ENCODE data around the gene KCNK5. TPM values are rescaled to one million over a fixed set of nuclear protein-coding genes. Genes with fewer than 3 reads are reported as not detected.

The KCNK5 gene
- total and polyA plus RNA-seq, 9 of the 15 experiments (the other 6 are each of a cell fraction or from before 2014, with no cell fraction given), result 1.5 to 45.8 (median 25.8) TPM

DNA sequence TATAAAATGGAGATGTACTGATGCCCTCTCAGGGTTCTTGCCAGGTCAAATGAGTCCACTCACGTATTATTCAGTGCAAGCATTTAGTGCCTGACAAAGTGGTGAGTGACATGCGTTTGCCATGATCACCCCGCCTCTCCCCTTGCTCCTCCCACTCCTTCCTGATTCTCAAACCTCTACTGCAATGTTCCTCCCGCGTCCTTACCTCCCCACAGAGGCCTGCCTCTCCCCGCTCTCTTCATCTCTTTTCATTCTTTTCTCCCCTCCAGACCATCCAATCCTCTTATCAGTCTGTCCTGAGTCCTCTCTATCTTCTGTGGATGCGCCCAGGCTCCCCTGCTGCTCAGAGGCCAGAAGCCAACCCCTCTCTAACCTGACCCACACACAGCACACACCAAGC lies 40.7 kb downstream of the KCNK5 start (continued):
- TF ChIP-seq ZNF79 (CRISPR knock-in tag; IDR thresholded peaks at IDR 0.05; ENCODE audit: low read depth), result no peak
- TF ChIP-seq, protein P1, sequence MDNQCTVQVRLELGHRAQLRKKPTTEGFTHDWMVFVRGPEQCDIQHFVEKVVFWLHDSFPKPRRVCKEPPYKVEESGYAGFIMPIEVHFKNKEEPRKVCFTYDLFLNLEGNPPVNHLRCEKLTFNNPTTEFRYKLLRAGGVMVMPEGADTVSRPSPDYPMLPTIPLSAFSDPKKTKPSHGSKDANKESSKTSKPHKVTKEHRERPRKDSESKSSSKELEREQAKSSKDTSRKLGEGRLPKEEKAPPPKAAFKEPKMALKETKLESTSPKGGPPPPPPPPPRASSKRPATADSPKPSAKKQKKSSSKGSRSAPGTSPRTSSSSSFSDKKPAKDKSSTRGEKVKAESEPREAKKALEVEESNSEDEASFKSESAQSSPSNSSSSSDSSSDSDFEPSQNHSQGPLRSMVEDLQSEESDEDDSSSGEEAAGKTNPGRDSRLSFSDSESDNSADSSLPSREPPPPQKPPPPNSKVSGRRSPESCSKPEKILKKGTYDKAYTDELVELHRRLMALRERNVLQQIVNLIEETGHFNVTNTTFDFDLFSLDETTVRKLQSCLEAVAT (IDR thresholded peaks at IDR 0.05), result peak; percentile 34 to 62; a peak in 1 of 4 replicates
- peak; percentile 67 for TF ChIP-seq CBFA2T3 (IDR thresholded peaks at IDR 0.05)
- TF ChIP-seq HDAC6 (IDR thresholded peaks at IDR 0.05; ENCODE audit: low read depth, low read length), result no peak
- peak; percentile 12; the same call in 1 of the 2 replicates for TF ChIP-seq TCF3 (CRISPR knock-in tag; IDR thresholded peaks at IDR 0.05)
- TF ChIP-seq, protein P2, sequence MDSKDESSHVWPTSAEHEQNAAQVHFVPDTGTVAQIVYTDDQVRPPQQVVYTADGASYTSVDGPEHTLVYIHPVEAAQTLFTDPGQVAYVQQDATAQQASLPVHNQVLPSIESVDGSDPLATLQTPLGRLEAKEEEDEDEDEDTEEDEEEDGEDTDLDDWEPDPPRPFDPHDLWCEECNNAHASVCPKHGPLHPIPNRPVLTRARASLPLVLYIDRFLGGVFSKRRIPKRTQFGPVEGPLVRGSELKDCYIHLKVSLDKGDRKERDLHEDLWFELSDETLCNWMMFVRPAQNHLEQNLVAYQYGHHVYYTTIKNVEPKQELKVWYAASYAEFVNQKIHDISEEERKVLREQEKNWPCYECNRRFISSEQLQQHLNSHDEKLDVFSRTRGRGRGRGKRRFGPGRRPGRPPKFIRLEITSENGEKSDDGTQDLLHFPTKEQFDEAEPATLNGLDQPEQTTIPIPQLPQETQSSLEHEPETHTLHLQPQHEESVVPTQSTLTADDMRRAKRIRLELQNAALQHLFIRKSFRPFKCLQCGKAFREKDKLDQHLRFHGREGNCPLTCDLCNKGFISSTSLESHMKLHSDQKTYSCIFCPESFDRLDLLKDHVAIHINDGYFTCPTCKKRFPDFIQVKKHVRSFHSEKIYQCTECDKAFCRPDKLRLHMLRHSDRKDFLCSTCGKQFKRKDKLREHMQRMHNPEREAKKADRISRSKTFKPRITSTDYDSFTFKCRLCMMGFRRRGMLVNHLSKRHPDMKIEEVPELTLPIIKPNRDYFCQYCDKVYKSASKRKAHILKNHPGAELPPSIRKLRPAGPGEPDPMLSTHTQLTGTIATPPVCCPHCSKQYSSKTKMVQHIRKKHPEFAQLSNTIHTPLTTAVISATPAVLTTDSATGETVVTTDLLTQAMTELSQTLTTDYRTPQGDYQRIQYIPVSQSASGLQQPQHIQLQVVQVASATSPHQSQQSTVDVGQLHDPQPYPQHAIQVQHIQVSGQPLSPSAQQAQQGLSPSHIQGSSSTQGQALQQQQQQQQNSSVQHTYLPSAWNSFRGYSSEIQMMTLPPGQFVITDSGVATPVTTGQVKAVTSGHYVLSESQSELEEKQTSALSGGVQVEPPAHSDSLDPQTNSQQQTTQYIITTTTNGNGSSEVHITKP (IDR thresholded peaks at IDR 0.05; ENCODE audit: partially characterized antibody), result peak; percentile 10
- TF ChIP-seq, protein P3, sequence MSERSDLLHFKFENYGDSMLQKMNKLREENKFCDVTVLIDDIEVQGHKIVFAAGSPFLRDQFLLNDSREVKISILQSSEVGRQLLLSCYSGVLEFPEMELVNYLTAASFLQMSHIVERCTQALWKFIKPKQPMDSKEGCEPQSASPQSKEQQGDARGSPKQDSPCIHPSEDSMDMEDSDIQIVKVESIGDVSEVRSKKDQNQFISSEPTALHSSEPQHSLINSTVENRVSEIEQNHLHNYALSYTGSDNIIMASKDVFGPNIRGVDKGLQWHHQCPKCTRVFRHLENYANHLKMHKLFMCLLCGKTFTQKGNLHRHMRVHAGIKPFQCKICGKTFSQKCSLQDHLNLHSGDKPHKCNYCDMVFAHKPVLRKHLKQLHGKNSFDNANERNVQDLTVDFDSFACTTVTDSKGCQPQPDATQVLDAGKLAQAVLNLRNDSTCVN (CRISPR knock-in tag; IDR thresholded peaks at IDR 0.05), result no peak
- TF ChIP-seq BCL6 (CRISPR knock-in tag; IDR thresholded peaks at IDR 0.05), result no peak
- TF ChIP-seq NCOA1 (IDR thresholded peaks at IDR 0.05; ENCODE audit: low read depth), result no peak
- peak; percentile 47 for TF ChIP-seq POLR2AphosphoS5 (IDR thresholded peaks at IDR 0.05; ENCODE audit: control insufficient read depth, insufficient read depth, low read depth, low read length)
- TF ChIP-seq, protein P4, sequence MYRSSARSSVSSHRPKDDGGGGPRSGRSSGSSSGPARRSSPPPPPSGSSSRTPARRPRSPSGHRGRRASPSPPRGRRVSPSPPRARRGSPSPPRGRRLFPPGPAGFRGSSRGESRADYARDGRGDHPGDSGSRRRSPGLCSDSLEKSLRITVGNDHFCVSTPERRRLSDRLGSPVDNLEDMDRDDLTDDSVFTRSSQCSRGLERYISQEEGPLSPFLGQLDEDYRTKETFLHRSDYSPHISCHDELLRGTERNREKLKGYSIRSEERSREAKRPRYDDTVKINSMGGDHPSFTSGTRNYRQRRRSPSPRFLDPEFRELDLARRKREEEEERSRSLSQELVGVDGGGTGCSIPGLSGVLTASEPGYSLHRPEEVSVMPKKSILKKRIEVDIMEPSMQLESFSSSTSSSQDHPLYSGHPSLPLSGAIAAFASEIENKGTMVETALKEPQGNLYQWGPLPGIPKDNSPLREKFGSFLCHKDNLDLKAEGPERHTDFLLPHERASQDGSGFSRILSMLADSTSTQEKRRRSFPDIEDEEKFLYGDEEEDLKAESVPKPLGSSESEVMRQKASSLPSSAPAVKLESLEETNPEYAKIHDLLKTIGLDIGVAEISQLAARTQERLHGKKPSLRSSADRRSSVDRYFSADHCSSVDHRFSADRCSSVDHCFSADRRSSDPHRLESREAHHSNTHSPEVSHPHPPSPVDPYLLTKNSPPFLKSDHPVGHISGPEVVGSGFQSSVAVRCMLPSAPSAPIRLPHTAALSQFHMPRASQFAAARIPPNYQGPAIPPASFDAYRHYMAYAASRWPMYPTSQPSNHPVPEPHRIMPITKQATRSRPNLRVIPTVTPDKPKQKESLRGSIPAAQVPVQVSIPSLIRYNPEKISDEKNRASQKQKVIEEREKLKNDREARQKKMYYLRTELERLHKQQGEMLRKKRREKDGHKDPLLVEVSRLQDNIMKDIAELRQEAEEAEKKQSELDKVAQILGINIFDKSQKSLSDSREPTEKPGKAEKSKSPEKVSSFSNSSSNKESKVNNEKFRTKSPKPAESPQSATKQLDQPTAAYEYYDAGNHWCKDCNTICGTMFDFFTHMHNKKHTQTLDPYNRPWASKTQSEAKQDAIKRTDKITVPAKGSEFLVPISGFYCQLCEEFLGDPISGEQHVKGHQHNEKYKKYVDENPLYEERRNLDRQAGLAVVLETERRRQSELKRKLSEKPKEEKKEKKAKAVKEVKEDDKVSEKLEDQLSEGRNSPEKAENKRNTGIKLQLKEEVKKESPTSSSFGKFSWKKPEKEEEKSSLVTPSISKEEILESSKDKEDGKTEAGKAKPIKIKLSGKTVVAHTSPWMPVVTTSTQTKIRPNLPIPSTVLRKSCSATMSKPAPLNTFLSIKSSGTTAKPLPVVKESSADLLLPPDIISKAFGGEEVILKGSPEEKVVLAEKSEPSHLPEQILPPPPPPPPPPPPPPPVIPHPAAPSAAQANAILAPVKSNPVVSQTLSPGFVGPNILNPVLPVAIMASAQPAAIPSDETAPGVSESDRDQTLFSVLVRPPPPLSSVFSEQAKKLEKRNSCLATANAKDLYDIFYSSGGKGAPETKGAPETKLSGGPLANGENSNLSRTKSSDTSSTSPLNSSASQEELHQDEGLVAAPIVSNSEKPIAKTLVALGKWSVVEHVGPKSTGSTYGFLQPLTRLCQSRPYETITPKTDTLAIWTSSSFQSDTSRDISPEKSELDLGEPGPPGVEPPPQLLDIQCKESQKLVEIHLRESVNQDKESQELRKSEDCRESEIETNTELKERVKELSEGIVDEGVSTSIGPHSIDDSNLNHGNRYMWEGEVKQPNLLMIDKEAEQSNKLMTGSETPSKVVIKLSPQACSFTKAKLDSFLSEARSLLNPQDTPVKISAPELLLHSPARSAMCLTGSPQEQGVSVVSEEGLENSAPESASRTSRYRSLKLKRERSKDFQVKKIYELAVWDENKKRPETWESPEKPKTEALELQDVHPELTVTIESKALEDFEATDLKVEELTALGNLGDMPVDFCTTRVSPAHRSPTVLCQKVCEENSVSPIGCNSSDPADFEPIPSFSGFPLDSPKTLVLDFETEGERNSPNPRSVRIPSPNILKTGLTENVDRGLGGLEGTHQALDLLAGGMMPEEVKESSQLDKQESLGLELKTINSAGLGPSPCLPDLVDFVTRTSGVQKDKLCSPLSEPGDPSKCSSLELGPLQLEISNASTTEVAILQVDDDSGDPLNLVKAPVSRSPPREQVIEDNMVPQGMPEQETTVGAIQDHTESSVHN (IDR thresholded peaks at IDR 0.05; ENCODE audit: borderline replicate concordance in 1 of 2, low read depth in 1 of 2), result no peak
- no peak for TF ChIP-seq SPI1 (IDR thresholded peaks at IDR 0.05; ENCODE audit: borderline replicate concordance, low read depth, low read length)
- peak; percentile 61; the same call in 1 of the 2 replicates for TF ChIP-seq ELF4 (CRISPR knock-in tag; IDR thresholded peaks at IDR 0.05)
- peak in 1 of 2 experiments; percentile 43; a peak in 2 of 4 replicates for TF ChIP-seq HDAC1 (IDR thresholded peaks at IDR 0.05)
